HG03066 (cell line): ENCODE data around the gene ADGRD1.

ENCODE experiments used
- ATAC-seq: cut with Tn5 transposase; IDR thresholded peaks from one replicate; pipeline ENCODE4 v1.9.1; 2021; ENCODE audit warnings: low read depth; ENCODE audit not compliant: unreplicated experiment

Gene ADGRD1

GRCh38 chr12:131050463-131051154, 96.9 kb downstream of the ADGRD1 start:
- ATAC-seq: no peak

- no peak for ATAC-seq
Observed at GRCh38 chr12:131051155-131051473, 97.4 kb downstream of the ADGRD1 start.

- no peak for ATAC-seq
Observed at GRCh38 chr12:131052063-131052781, 98.5 kb downstream of the ADGRD1 start.

- no peak for ATAC-seq
Observed at GRCh38 chr12:131052929-131053328, 99.2 kb downstream of the ADGRD1 start.

- ATAC-seq: no peak
Observed at GRCh38 chr12:131053567-131053966, 99.9 kb downstream of the ADGRD1 start.

- no peak for ATAC-seq
Observed at GRCh38 chr12:131054345-131055092, 100.8 kb downstream of the ADGRD1 start.

- ATAC-seq: no peak
Observed at GRCh38 chr12:131055093-131055465, 101.4 kb downstream of the ADGRD1 start.

GRCh38 chr12:131055596-131056233, 102.0 kb downstream of the ADGRD1 start:
- ATAC-seq: no peak

- no peak for ATAC-seq
Observed at GRCh38 chr12:131056626-131057025, 102.9 kb downstream of the ADGRD1 start.

GRCh38 chr12:131057211-131057721, 103.6 kb downstream of the ADGRD1 start:
- ATAC-seq: no peak

GRCh38 chr12:131057722-131058515, 104.2 kb downstream of the ADGRD1 start:
- no peak for ATAC-seq

GRCh38 chr12:131058700-131059099, 105.0 kb downstream of the ADGRD1 start:
- ATAC-seq: no peak

- no peak for ATAC-seq
Observed at GRCh38 chr12:131060011-131060703, 106.5 kb downstream of the ADGRD1 start.

GRCh38 chr12:131061041-131061806, 107.5 kb downstream of the ADGRD1 start:
- no peak for ATAC-seq

GRCh38 chr12:131063413-131063812, 109.7 kb downstream of the ADGRD1 start:
- no peak for ATAC-seq

GRCh38 chr12:131063960-131064359, 110.3 kb downstream of the ADGRD1 start:
- no peak for ATAC-seq

- ATAC-seq: no peak
Observed at GRCh38 chr12:131065279-131065678, 111.6 kb downstream of the ADGRD1 start.

GRCh38 chr12:131065801-131066200, 112.1 kb downstream of the ADGRD1 start:
- no peak for ATAC-seq
